Upper lobe of left lung (tissue), 4 donors: ENCODE measurements around the gene PICALM.

Experiments
- CTCF ChIP-seq, 6 experiments: fragments of 450-650 bp in 4 of 6; fragments of 200-600 bp in 2 of 6; sonication (generic) in 2 of 6; IDR thresholded peaks; one replicate each; pipeline ENCODE4 v1.5.1; 2016 to 2019; ENCODE audit warnings: antibody characterized with exemption in 6 of 6
- EP300 ChIP-seq, 4 donors: sonication (generic); formaldehyde crosslinking; IDR thresholded peaks; one replicate each; pipeline ENCODE4 v1.5.1; 2017; ENCODE audit warnings: antibody characterized with exemption in 4 of 4, control low read depth in 2 of 4
- POLR2A ChIP-seq, 4 donors: fragments of 450-650 bp; IDR thresholded peaks; one replicate each; pipeline ENCODE4 v1.5.1; 2016 to 2017; ENCODE audit warnings: antibody characterized with exemption in 4 of 4, mild to moderate bottlenecking in 2 of 4
- POLR2AphosphoS5 ChIP-seq, 2 donors: sonication (generic); formaldehyde crosslinking; IDR thresholded peaks; one replicate each; pipeline ENCODE4 v1.5.1; 2017; ENCODE audit warnings: antibody characterized with exemption in 2 of 2

- no peak for TF ChIP-seq CTCF (IDR thresholded peaks at IDR 0.05)
- TF ChIP-seq POLR2A (IDR thresholded peaks at IDR 0.05), result no peak
- TF ChIP-seq POLR2AphosphoS5 (IDR thresholded peaks at IDR 0.05), result no peak
- no peak for TF ChIP-seq EP300 (IDR thresholded peaks at IDR 0.05)
Measured at GRCh38 chr11:85974122-85974521, 94.8 kb downstream of the PICALM start.
